Loucy (cell line): Measurements from ENCODE around the gene ZNF280B.
"Not testable (repeated sequence)": the region's sequence is repeated elsewhere in the genome, so short reads cannot be mapped to it uniquely, and the experiment has no call there.

Source experiments
- H2AFZ ChIP-seq: fragments of 200-600 bp; sonication (generic); 2 replicates; pipeline ENCODE4 v1.6.0; 2016; ENCODE audit warnings: antibody characterized with exemption, mild to moderate bottlenecking, low read length, moderate library complexity
- H3F3A ChIP-seq: fragments of 200-600 bp; 2 replicates; pipeline ENCODE4 v1.6.0; 2016; ENCODE audit warnings: antibody characterized with exemption, low read depth, mild to moderate bottlenecking
- H3K27me3 ChIP-seq: fragments of 200-600 bp; sonication (generic); 2 replicates; pipeline ENCODE4 v1.6.1; 2014; ENCODE audit warnings: low read length, mild to moderate bottlenecking; ENCODE audit not compliant: insufficient read depth, poor library complexity, severe bottlenecking
- H3K36me3 ChIP-seq: fragments of 200-600 bp; sonication (generic); 2 replicates; pipeline ENCODE4 v1.6.1; 2016; ENCODE audit warnings: low read length; ENCODE audit not compliant: insufficient read depth
- H3K4me1 ChIP-seq: fragments of 200-600 bp; sonication (generic); 2 replicates; pipeline ENCODE4 v1.5.1; 2014; ENCODE audit warnings: low read length, mild to moderate bottlenecking; ENCODE audit not compliant: insufficient read depth, poor library complexity, severe bottlenecking
- H3K4me2 ChIP-seq: fragments of 200-600 bp; sonication (generic); 2 replicates; pipeline ENCODE4 v1.6.0; 2014; ENCODE audit warnings: antibody characterized with exemption, low read length, low read depth, mild to moderate bottlenecking; ENCODE audit not compliant: poor library complexity, severe bottlenecking
- H3K4me3 ChIP-seq: fragments of 200-600 bp; sonication (generic); 2 replicates; pipeline ENCODE4 v1.5.1; 2014; ENCODE audit warnings: low read length, mild to moderate bottlenecking, mixed read lengths; ENCODE audit not compliant: poor library complexity, severe bottlenecking
- H3K79me2 ChIP-seq: fragments of 200-600 bp; sonication (generic); 2 replicates; pipeline ENCODE4 v1.6.1; 2014; ENCODE audit warnings: low read length; ENCODE audit not compliant: insufficient read depth
- H3K9ac ChIP-seq: fragments of 200-600 bp; sonication (generic); 2 replicates; pipeline ENCODE4 v1.6.0; 2014; ENCODE audit warnings: mild to moderate bottlenecking, low read depth, low read length, moderate library complexity; ENCODE audit not compliant: poor library complexity, severe bottlenecking
- H3K9me2 ChIP-seq: fragments of 200-600 bp; sonication (generic); replicated peaks from 2 replicates; pipeline ENCODE4 v1.6.1; 2016; ENCODE audit warnings: low read depth, low read length, mixed read lengths
- H3K9me3 ChIP-seq: fragments of 200-600 bp; sonication (generic); 2 replicates; pipeline ENCODE4 v1.6.1; 2014; ENCODE audit warnings: mild to moderate bottlenecking, antibody characterized with exemption, low read length, low read depth; ENCODE audit not compliant: insufficient read depth
- H4K20me1 ChIP-seq: fragments of 200-600 bp; sonication (generic); 2 replicates; pipeline ENCODE4 v1.6.0; 2014; ENCODE audit warnings: antibody characterized with exemption, low read length, mild to moderate bottlenecking; ENCODE audit not compliant: insufficient read depth, poor library complexity, severe bottlenecking
- EZH2phosphoT487 ChIP-seq: fragments of 200-600 bp; IDR thresholded peaks from 2 replicates; pipeline ENCODE4 v1.6.1; 2018; ENCODE audit warnings: antibody characterized with exemption, mild to moderate bottlenecking, moderate library complexity, borderline replicate concordance
- TF ChIP-seq, protein P1 (sequence below): fragments of 200-600 bp; sonication (generic); conservative IDR thresholded peaks from 2 replicates; pipeline ENCODE4 v1.5.1; 2014; ENCODE audit warnings: mild to moderate bottlenecking, antibody characterized with exemption, low read length

The ZNF280B gene

GRCh38 chr22:22474733-22475132, 33.8 kb downstream of the ZNF280B start:
- Histone ChIP-seq H3K36me3 (no peaks in the 10 kb centered on the region), H3F3A (no peaks in the 10 kb centered on the region), H2AFZ (no peak overlapping the region), H3K79me2 (no peaks in the 10 kb centered on the region), H3K9me2 (no peaks in the 10 kb centered on the region), H3K9me3 (no peaks in the 10 kb centered on the region; the same call in 1 of the 2 replicates), H3K27me3 (no peaks in the 10 kb centered on the region), H3K4me3 (no peak overlapping the region), H4K20me1 (no peaks in the 10 kb centered on the region), H3K4me2 (no peak overlapping the region), H3K9ac (no peak overlapping the region), H3K4me1 (no peaks in the 10 kb centered on the region)
- no peak for TF ChIP-seq EZH2phosphoT487
- TF ChIP-seq, protein P1, sequence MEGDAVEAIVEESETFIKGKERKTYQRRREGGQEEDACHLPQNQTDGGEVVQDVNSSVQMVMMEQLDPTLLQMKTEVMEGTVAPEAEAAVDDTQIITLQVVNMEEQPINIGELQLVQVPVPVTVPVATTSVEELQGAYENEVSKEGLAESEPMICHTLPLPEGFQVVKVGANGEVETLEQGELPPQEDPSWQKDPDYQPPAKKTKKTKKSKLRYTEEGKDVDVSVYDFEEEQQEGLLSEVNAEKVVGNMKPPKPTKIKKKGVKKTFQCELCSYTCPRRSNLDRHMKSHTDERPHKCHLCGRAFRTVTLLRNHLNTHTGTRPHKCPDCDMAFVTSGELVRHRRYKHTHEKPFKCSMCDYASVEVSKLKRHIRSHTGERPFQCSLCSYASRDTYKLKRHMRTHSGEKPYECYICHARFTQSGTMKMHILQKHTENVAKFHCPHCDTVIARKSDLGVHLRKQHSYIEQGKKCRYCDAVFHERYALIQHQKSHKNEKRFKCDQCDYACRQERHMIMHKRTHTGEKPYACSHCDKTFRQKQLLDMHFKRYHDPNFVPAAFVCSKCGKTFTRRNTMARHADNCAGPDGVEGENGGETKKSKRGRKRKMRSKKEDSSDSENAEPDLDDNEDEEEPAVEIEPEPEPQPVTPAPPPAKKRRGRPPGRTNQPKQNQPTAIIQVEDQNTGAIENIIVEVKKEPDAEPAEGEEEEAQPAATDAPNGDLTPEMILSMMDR = no peak

DNA sequence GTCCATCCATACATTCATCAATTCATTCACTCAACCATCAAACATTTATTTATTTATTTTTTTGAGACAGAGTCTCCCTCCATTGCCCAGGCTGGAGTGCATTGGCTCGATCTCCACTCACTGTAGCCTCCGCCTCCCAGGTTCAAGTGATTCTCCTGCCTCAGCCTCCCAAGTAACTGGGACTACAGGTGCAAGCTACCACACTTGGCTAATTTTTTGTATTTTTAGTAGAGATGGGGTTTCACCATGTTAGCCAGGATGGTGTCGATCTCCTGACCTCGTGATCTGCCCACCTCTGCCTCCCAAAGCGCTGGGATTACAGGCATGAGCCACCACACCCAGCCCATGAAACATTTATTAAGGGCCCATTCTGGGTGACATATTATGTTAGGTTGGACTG, 37.4 kb downstream of the ZNF280B start:
- not testable (repeated sequence) for H3K4me2 ChIP-seq, H3K9me3 ChIP-seq, H3K4me1 ChIP-seq, H3K4me3 ChIP-seq, H3F3A ChIP-seq, H3K79me2 ChIP-seq, H2AFZ ChIP-seq, H4K20me1 ChIP-seq, H3K27me3 ChIP-seq, H3K36me3 ChIP-seq, H3K9me2 ChIP-seq, H3K9ac ChIP-seq

- no peak for TF ChIP-seq EZH2phosphoT487
- TF ChIP-seq, protein P1 = no peak
- Histone ChIP-seq H4K20me1 (no peaks in the 10 kb centered on the region), H3K9ac (no peak overlapping the region), H3K9me2 (no peaks in the 10 kb centered on the region), H2AFZ (no peak overlapping the region), H3K27me3 (no peaks in the 10 kb centered on the region), H3K36me3 (no peaks in the 10 kb centered on the region), H3K4me2 (no peak overlapping the region), H3K9me3 (no peaks in the 10 kb centered on the region; the same call in 1 of the 2 replicates), H3F3A (no peaks in the 10 kb centered on the region), H3K79me2 (no peaks in the 10 kb centered on the region), H3K4me1 (no peaks in the 10 kb centered on the region), H3K4me3 (no peak overlapping the region)
Observed at GRCh38 chr22:22469527-22469926, 39.0 kb downstream of the ZNF280B start.

- H3K9ac ChIP-seq, H3K36me3 ChIP-seq, H3F3A ChIP-seq, H3K4me3 ChIP-seq, H4K20me1 ChIP-seq, H3K27me3 ChIP-seq, H3K9me3 ChIP-seq, H3K9me2 ChIP-seq, H3K79me2 ChIP-seq, H2AFZ ChIP-seq, H3K4me2 ChIP-seq, H3K4me1 ChIP-seq: not testable (repeated sequence)
Observed at GRCh38 chr22:22468794-22469469, 39.6 kb downstream of the ZNF280B start.
